Ishikawa (cell line): ENCODE results near the gene UCK1.

Experiments used
- CEBPB ChIP-seq: IDR thresholded peaks from 2 replicates; pipeline ENCODE4 v1.6.1; 2012
- CREB1 ChIP-seq: IDR thresholded peaks from 2 replicates; pipeline ENCODE4 v1.6.1; 2012; ENCODE audit warnings: low read depth
- EGR1 ChIP-seq: IDR thresholded peaks from 2 replicates; pipeline ENCODE4 v1.6.1; 2012
- EP300 ChIP-seq: IDR thresholded peaks from 2 replicates; pipeline ENCODE4 v1.6.1; 2012; ENCODE audit warnings: borderline replicate concordance
- FOXM1 ChIP-seq: IDR thresholded peaks from 2 replicates; pipeline ENCODE4 v1.6.1; 2012; ENCODE audit warnings: low read depth, borderline replicate concordance
- NFIC ChIP-seq: IDR thresholded peaks from 2 replicates; pipeline ENCODE4 v1.6.1; 2012
- RAD21 ChIP-seq: IDR thresholded peaks from 2 replicates; pipeline ENCODE4 v1.6.1; 2012; ENCODE audit warnings: low read depth
- TAF1 ChIP-seq: IDR thresholded peaks from 2 replicates; pipeline ENCODE4 v1.6.1; 2012; ENCODE audit warnings: low read depth, mild to moderate bottlenecking
- TCF12 ChIP-seq: IDR thresholded peaks from 2 replicates; pipeline ENCODE4 v1.6.1; 2012; ENCODE audit warnings: low read depth
- TEAD4 ChIP-seq: IDR thresholded peaks from 2 replicates; pipeline ENCODE4 v1.6.1; 2012
- YY1 ChIP-seq: IDR thresholded peaks from 2 replicates; pipeline ENCODE4 v1.6.1; 2012; ENCODE audit warnings: low read depth
- ZBTB7A ChIP-seq: IDR thresholded peaks from 2 replicates; pipeline ENCODE4 v1.6.1; 2012; ENCODE audit warnings: low read depth
- TF ChIP-seq, protein P1 (sequence below): IDR thresholded peaks from 2 replicates; pipeline ENCODE4 v1.6.1; 2012; ENCODE audit warnings: low read depth, mild to moderate bottlenecking
- TF ChIP-seq, protein P2 (sequence below): IDR thresholded peaks from 2 replicates; pipeline ENCODE4 v1.6.1; 2012
- TF ChIP-seq, protein P3 (sequence below): IDR thresholded peaks from 2 replicates; pipeline ENCODE4 v1.6.1; 2012

Gene UCK1

DNA sequence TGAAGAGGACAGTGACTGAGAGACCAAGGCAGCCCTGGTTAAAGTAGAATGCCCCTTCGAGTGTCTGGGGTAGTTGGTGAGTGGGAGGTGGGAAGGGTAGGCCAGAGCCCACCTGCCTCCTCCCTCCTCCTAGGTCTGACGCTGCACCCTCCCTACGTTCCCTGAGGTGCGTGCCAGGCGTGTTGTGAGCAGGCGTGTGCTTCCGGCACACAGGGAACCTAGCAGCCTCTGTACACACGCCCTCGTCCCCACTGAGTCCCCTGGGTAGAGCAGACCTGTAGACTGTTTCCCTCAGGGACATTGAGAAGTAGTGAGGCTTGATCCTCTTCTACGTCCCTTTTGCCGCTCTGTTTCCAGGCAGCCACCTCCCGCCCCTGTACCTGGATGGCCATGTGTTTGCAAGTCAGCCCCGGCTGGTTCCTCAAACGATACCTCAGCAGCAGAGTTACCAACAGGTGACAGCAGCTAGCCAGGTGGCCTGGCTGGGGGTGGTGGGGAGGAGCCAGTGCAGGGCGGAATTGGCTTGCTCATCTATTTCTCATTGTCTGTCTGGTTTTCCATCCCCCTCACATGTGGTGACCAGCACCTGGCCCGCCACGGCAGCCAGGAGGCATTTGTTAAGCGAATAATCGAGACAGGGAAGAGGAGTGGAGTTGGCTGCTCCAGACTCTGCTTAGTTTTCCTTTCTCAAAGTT is 45.2 kb downstream of the UCK1 start:
- TF ChIP-seq EP300: no peak
- no peak for TF ChIP-seq EGR1
- no peak for TF ChIP-seq ZBTB7A

DNA sequence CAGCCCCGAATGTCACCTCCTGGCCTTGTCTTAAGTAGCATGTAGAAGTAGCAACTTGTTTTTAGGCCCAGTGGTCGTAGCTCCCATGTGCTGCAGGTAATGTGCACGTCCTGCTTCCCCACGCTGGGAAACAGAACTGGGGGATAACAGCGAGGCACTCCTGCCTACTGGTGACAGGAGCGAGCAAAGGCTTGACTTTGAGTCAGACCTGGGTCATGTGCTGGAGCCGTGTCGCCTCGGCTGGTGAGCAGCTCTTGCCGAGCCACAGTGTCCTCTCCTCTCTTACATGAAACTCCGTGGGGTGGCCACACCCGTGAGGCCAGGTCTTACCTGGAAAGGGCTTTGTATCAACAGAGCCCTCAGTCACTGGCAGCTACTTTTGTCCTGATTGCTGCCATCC is 45.9 kb downstream of the UCK1 start:
- TF ChIP-seq EGR1 (no peak), RAD21 (no peak), NFIC (no peak), CREB1 (no peak), ZBTB7A (no peak), TEAD4 (no peak), TCF12 (no peak), FOXM1 (no peak), YY1 (no peak)
- TF ChIP-seq, protein P1, sequence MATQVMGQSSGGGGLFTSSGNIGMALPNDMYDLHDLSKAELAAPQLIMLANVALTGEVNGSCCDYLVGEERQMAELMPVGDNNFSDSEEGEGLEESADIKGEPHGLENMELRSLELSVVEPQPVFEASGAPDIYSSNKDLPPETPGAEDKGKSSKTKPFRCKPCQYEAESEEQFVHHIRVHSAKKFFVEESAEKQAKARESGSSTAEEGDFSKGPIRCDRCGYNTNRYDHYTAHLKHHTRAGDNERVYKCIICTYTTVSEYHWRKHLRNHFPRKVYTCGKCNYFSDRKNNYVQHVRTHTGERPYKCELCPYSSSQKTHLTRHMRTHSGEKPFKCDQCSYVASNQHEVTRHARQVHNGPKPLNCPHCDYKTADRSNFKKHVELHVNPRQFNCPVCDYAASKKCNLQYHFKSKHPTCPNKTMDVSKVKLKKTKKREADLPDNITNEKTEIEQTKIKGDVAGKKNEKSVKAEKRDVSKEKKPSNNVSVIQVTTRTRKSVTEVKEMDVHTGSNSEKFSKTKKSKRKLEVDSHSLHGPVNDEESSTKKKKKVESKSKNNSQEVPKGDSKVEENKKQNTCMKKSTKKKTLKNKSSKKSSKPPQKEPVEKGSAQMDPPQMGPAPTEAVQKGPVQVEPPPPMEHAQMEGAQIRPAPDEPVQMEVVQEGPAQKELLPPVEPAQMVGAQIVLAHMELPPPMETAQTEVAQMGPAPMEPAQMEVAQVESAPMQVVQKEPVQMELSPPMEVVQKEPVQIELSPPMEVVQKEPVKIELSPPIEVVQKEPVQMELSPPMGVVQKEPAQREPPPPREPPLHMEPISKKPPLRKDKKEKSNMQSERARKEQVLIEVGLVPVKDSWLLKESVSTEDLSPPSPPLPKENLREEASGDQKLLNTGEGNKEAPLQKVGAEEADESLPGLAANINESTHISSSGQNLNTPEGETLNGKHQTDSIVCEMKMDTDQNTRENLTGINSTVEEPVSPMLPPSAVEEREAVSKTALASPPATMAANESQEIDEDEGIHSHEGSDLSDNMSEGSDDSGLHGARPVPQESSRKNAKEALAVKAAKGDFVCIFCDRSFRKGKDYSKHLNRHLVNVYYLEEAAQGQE: no peak

DNA sequence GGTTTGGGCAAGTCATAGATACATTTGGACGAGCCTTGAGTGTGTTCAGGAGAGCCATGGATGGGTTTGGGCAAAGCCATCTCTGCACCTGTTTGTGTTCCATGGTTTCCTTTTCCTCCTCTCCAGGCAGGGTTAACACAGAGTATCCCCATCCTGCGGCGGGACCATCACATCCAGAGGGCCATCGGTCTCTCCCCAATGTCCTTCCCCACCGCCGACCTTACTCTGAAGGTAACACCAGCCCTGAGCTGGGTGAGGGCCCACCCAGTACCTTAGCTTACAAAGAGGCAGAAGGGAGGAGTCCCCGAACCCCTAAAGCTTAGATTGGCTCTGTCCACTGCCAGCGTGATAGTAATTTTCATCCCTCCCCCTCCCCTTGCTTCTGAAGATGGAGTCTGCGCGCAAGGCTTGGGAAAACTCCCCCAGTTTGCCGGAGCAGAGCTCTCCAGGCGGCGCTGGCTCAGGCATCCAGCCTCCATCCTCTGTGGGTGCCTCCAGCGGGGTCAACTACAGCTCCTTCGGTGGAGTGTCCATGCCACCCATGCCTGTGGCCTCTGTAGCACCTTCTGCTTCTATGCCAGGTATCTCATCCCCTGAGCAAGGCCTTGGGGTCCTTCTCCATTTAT is 46.4 kb downstream of the UCK1 start:
- TF ChIP-seq NFIC (no peak), EGR1 (no peak), YY1 (no peak), CREB1 (no peak)
- TF ChIP-seq, protein P2, sequence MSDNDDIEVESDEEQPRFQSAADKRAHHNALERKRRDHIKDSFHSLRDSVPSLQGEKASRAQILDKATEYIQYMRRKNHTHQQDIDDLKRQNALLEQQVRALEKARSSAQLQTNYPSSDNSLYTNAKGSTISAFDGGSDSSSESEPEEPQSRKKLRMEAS: no peak
- TF ChIP-seq, protein P3, sequence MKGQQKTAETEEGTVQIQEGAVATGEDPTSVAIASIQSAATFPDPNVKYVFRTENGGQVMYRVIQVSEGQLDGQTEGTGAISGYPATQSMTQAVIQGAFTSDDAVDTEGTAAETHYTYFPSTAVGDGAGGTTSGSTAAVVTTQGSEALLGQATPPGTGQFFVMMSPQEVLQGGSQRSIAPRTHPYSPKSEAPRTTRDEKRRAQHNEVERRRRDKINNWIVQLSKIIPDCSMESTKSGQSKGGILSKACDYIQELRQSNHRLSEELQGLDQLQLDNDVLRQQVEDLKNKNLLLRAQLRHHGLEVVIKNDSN: no peak

DNA sequence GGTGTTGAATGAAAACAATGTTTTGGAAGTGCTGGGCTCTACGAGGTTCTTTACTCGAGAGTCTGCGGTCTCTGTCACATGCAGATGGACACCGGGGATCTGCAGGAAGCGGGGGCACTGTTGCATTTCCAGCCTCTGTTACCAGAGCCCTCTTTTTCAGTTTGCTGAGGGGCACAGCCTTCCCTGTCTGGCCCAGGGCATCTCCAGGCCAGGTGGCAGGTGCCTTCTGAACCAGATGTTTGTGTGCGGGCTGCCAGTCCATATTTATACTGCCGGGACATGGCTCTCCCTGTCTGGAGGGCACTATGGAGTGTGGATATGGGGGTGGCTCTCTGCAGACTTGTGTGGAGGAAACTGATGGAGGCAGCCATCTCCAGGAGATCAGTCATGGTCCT is 47.0 kb downstream of the UCK1 start:
- TF ChIP-seq CEBPB (no peak), FOXM1 (no peak), CREB1 (no peak)
- TF ChIP-seq, protein P1: no peak

DNA sequence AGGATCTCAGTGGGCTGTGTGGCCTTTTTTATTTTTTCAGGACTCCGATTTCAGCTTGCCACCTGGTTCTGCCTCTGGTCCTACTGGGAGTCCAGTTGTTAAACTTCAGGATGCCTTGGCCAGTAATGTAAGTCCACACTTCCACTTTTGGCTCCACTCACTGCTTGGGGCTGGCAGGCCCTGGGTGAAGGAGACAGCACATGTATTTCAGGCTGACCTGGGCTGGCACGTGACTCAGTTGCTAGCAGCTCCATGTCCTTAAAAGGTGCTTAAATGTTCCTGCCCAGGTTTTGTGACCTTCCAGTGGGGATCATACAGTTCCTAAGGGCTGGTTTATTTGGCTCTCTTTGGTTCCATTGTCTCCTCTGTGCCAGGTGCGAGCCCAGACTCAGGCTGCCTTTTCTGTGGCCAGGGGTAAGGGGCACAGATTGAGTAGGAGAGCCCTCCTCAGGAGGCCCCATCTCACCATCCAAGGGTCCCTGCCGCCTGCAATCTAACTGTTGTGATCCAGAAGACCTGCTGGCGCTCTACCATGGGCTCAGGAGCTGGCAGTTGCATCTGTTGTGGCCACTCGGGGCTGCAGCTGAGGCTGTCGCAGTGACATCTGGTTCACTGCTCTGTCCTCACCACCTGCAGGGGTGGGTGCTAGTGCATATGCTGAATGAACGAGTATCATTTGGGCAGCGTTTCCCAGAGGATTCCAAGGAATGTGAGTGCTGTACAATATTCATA is 47.6 kb downstream of the UCK1 start:
- no peak for TF ChIP-seq FOXM1
- TF ChIP-seq, protein P2: no peak
- no peak for TF ChIP-seq EGR1
- TF ChIP-seq, protein P3: no peak
- TF ChIP-seq TAF1: no peak
- TF ChIP-seq NFIC: no peak

DNA sequence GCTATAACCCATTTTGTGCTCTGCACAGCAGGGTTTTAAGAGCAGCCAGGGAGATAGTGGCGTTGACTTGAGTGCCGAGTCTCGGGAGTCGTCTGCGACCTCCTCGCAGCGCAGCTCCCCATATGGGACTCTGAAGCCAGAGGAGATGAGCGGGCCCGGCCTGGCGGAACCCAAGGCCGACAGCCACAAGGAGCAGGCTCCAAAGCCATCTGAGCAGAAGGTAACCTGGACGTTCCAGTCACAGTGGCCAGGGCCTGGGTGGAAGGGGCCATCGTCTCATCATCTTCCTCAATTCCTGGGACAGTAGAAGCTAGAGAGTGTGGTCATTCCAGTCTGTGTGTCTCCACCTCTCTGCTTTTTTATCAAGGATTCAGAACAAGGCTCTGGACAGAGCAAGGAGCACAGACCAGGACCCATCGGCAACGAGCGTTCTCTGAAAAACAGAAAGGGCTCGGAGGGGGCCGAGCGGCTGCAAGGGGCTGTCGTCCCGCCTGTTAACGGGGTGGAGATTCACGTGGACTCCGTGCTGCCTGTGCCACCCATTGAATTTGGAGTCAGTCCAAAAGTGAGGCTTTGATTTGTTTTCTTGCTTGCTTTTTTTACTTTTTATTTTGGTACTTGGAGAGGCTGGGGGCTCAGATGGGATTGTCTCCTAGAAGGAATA is 48.6 kb downstream of the UCK1 start:
- TF ChIP-seq CREB1 (no peak), YY1 (no peak), ZBTB7A (no peak), RAD21 (no peak), TCF12 (no peak), FOXM1 (no peak), TAF1 (no peak), NFIC (no peak), CEBPB (no peak), EGR1 (no peak), EP300 (no peak), TEAD4 (no peak)
- TF ChIP-seq, protein P3: no peak
- TF ChIP-seq, protein P1: no peak
- TF ChIP-seq, protein P2: no peak
